Measurements from ENCODE around the gene KCNQ2. TPM values are rescaled to one million over a fixed set of nuclear protein-coding genes. Genes with fewer than 3 reads are reported as not detected.

The KCNQ2 gene
- total RNA-seq, 1 donor, result 0.36 TPM

DNA sequence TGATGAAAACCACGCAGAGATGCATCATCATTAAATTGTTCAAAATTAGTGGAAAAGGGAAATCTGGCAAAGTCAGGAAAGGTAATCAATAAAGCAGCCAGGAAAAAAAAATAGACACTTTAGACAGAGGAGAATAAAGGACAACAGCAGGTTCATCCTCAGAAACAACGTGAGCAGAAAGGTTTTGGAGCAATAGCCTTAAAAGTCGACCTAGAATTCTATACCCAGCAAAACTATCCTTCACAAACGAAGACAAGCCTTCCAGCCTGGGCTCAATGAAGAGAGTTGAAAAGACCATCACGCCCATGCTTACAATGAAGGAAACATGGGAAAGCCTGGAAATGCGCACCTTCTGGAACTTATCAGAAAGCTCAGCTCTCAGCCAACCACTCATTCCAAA, 86.6 kb downstream of the KCNQ2 start:
- no peak overlapping the region for H3K27ac ChIP-seq (ENCODE audit: low read depth, low read length)
- H3K36me3 ChIP-seq (ENCODE audit: insufficient read depth, low read length), result no peaks in the 10 kb centered on the region
- no peaks in the 10 kb centered on the region for H3K27me3 ChIP-seq (ENCODE audit: insufficient read depth, low read length)
- DNase-seq (ENCODE audit: insufficient read length, low spot score, missing footprints), result no peak
- no peak overlapping the region for H3K4me2 ChIP-seq (ENCODE audit: insufficient read depth, low read length)
- H4K20me1 ChIP-seq (ENCODE audit: insufficient read depth, low read length), result peaks cover 5% of the 10 kb centered on the region
- no peaks in the 10 kb centered on the region for H3K79me2 ChIP-seq (ENCODE audit: insufficient read depth, low read length)
- no peak overlapping the region for H2AFZ ChIP-seq (ENCODE audit: low read length)
- no peaks in the 10 kb centered on the region for H3K4me1 ChIP-seq (ENCODE audit: insufficient read depth, low read length)
- H3K9me3 ChIP-seq (ENCODE audit: low read depth, low read length), result peaks cover 7% of the 10 kb centered on the region
- H3K4me3 ChIP-seq (ENCODE audit: insufficient read depth, low read length), result no peak overlapping the region
- TF ChIP-seq, protein P1, sequence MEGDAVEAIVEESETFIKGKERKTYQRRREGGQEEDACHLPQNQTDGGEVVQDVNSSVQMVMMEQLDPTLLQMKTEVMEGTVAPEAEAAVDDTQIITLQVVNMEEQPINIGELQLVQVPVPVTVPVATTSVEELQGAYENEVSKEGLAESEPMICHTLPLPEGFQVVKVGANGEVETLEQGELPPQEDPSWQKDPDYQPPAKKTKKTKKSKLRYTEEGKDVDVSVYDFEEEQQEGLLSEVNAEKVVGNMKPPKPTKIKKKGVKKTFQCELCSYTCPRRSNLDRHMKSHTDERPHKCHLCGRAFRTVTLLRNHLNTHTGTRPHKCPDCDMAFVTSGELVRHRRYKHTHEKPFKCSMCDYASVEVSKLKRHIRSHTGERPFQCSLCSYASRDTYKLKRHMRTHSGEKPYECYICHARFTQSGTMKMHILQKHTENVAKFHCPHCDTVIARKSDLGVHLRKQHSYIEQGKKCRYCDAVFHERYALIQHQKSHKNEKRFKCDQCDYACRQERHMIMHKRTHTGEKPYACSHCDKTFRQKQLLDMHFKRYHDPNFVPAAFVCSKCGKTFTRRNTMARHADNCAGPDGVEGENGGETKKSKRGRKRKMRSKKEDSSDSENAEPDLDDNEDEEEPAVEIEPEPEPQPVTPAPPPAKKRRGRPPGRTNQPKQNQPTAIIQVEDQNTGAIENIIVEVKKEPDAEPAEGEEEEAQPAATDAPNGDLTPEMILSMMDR (IDR thresholded peaks at IDR 0.05; ENCODE audit: extremely low read depth, low read depth, low read length), result no peak

DNA sequence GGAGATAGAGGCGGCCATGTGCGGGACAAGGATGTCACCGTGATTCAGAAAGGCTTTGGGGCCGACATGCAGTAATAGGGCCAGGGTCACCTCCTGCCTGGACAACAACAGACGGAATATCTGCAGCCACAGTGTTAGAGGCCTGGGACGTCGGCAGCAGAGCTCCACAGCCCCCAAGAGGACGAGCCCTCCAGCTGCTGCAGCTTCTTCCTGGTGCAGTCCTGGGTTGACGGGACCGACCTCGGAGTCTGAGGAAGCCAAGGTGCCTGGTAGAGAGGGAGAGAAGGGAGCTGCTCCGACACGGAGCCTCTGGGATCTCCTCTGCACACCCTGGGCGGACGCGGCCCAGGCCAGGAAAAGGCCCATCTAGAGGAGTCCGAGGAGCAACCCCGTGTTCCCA, 88.1 kb downstream of the KCNQ2 start:
- no peak for DNase-seq (ENCODE audit: insufficient read length, low spot score, missing footprints)
- no peak overlapping the region for H3K27ac ChIP-seq (ENCODE audit: low read depth, low read length)
- H3K27me3 ChIP-seq (ENCODE audit: insufficient read depth, low read length), result no peaks in the 10 kb centered on the region
- H3K4me1 ChIP-seq (ENCODE audit: insufficient read depth, low read length), result no peaks in the 10 kb centered on the region
- TF ChIP-seq, protein P1 (IDR thresholded peaks at IDR 0.05; ENCODE audit: extremely low read depth, low read depth, low read length), result no peak
- H3K79me2 ChIP-seq (ENCODE audit: insufficient read depth, low read length), result no peaks in the 10 kb centered on the region
- peaks cover 7% of the 10 kb centered on the region for H3K9me3 ChIP-seq (ENCODE audit: low read depth, low read length)
- no peak overlapping the region for H2AFZ ChIP-seq (ENCODE audit: low read length)
- peaks cover 5% of the 10 kb centered on the region for H4K20me1 ChIP-seq (ENCODE audit: insufficient read depth, low read length)
- no peak overlapping the region for H3K4me3 ChIP-seq (ENCODE audit: insufficient read depth, low read length)
- no peak overlapping the region for H3K4me2 ChIP-seq (ENCODE audit: insufficient read depth, low read length)
- no peaks in the 10 kb centered on the region for H3K36me3 ChIP-seq (ENCODE audit: insufficient read depth, low read length)

DNA sequence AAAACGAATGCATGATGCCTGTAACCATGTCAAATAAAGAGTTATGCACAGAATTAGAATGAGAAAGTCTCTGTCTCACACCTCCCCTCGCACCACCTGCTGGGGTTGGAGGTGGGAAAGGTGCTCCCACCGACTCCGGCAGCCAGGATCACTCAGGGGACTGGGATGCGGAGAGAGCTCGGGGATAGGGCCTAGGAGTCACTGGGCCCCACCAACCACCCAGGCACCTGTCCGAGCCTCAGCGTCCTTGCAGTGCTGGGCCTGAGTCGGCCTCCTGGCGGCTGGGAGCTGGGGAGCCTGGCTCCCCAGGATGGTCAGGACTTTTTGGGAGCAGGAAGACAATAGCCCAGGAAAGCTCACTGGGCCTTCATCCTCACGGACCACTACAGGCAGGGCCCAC, 88.9 kb downstream of the KCNQ2 start:
- Histone ChIP-seq H3K4me2 (ENCODE audit: insufficient read depth, low read length) (no peak overlapping the region), H3K27ac (ENCODE audit: low read depth, low read length) (no peak overlapping the region), H3K27me3 (ENCODE audit: insufficient read depth, low read length) (no peaks in the 10 kb centered on the region), H3K79me2 (ENCODE audit: insufficient read depth, low read length) (no peaks in the 10 kb centered on the region), H3K36me3 (ENCODE audit: insufficient read depth, low read length) (no peaks in the 10 kb centered on the region), H3K9me3 (ENCODE audit: low read depth, low read length) (peaks cover 7% of the 10 kb centered on the region), H4K20me1 (ENCODE audit: insufficient read depth, low read length) (peaks cover 5% of the 10 kb centered on the region), H3K4me1 (ENCODE audit: insufficient read depth, low read length) (no peaks in the 10 kb centered on the region), H2AFZ (ENCODE audit: low read length) (no peak overlapping the region), H3K4me3 (ENCODE audit: insufficient read depth, low read length) (no peak overlapping the region)
- TF ChIP-seq, protein P1 (IDR thresholded peaks at IDR 0.05; ENCODE audit: extremely low read depth, low read depth, low read length), result no peak
- no peak for DNase-seq (ENCODE audit: insufficient read length, low spot score, missing footprints)

DNA sequence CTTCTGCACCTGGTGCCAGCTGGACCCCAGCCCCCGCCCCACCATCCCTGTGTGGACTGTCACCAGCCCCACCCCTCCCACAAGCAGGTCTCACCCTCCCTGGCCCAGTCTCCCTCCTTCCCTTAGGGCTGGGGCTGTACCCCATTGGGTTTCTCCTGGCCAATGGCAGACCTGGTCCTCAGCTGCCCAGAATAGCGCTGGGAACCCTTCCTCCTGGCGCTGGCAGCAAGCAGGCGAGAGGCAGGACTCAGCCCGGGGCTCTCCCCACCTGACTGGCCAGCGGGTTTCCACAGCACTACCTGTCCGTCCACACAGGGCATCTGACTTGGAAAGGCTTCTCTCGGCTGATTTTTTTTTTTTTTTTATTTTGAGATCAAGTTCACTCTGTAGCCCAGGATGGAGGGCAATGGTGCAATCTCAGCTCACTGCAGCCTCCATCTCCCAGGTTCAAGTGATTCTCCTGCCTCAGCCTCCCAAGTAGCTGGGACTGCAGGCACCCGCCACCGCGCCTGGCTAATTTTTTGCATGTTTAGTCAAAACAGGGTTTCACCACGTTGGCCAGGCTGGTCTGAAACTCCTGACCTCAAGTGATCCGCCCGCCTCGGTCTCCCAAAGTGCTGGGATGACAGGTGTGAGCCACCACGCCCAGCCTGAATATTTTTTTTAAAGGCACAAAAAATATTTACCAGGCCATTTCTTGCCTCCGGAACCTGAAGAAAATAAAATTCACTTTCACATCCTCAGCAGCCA, 89.7 kb downstream of the KCNQ2 start:
- Histone ChIP-seq H3K27ac (ENCODE audit: low read depth, low read length) (no peak overlapping the region), H3K79me2 (ENCODE audit: insufficient read depth, low read length) (no peaks in the 10 kb centered on the region), H4K20me1 (ENCODE audit: insufficient read depth, low read length) (peaks cover 5% of the 10 kb centered on the region), H3K36me3 (ENCODE audit: insufficient read depth, low read length) (no peaks in the 10 kb centered on the region), H3K4me1 (ENCODE audit: insufficient read depth, low read length) (no peaks in the 10 kb centered on the region), H3K27me3 (ENCODE audit: insufficient read depth, low read length) (no peaks in the 10 kb centered on the region), H3K4me2 (ENCODE audit: insufficient read depth, low read length) (no peak overlapping the region), H3K4me3 (ENCODE audit: insufficient read depth, low read length) (no peak overlapping the region), H3K9me3 (ENCODE audit: low read depth, low read length) (peaks cover 7% of the 10 kb centered on the region), H2AFZ (ENCODE audit: low read length) (no peak overlapping the region)
- DNase-seq (ENCODE audit: insufficient read length, low spot score, missing footprints), result no peak
- TF ChIP-seq, protein P1 (IDR thresholded peaks at IDR 0.05; ENCODE audit: extremely low read depth, low read depth, low read length), result no peak

Measured in osteoblast (primary cell).